NB4 (cell line): ENCODE results near the gene BLNK.

Experiments used
- POLR2A ChIP-seq: IDR thresholded peaks from 2 replicates; pipeline ENCODE4 v1.6.1; 2011; ENCODE audit warnings: mild to moderate bottlenecking; ENCODE audit not compliant: insufficient read length; ENCODE audit errors: extremely low read depth
- TF ChIP-seq, protein P1 (sequence below): IDR thresholded peaks from one replicate; pipeline ENCODE4 v1.5.1; 2012; ENCODE audit warnings: low read depth, low read length
- TF ChIP-seq, protein P2 (sequence below): IDR thresholded peaks from 2 replicates; pipeline ENCODE4 v1.6.1; 2011; ENCODE audit warnings: low read depth, low read length

GRCh38 chr10:96255549-96256333 is 15.6 kb downstream of the BLNK start:
- TF ChIP-seq, protein P1, sequence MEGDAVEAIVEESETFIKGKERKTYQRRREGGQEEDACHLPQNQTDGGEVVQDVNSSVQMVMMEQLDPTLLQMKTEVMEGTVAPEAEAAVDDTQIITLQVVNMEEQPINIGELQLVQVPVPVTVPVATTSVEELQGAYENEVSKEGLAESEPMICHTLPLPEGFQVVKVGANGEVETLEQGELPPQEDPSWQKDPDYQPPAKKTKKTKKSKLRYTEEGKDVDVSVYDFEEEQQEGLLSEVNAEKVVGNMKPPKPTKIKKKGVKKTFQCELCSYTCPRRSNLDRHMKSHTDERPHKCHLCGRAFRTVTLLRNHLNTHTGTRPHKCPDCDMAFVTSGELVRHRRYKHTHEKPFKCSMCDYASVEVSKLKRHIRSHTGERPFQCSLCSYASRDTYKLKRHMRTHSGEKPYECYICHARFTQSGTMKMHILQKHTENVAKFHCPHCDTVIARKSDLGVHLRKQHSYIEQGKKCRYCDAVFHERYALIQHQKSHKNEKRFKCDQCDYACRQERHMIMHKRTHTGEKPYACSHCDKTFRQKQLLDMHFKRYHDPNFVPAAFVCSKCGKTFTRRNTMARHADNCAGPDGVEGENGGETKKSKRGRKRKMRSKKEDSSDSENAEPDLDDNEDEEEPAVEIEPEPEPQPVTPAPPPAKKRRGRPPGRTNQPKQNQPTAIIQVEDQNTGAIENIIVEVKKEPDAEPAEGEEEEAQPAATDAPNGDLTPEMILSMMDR, result no peak
- no peak for TF ChIP-seq POLR2A
- TF ChIP-seq, protein P2, sequence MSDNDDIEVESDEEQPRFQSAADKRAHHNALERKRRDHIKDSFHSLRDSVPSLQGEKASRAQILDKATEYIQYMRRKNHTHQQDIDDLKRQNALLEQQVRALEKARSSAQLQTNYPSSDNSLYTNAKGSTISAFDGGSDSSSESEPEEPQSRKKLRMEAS, result no peak
